HEK293T (cell line): ENCODE data around the gene ING3.

ENCODE experiments used
- CTCF ChIA-PET: fragments of 350-600 bp; formaldehyde crosslinking; extraction: SDS; loops from one replicate; lab custom pipeline; 2021; ENCODE audit warnings: antibody characterized with exemption, inconsistent platforms; lab: Yijun Ruan, JAX
- POLR2A ChIA-PET: fragments of 350-600 bp; formaldehyde crosslinking; extraction: SDS; loops from one replicate; lab custom pipeline; 2020; ENCODE audit warnings: antibody characterized with exemption, inconsistent platforms; lab: Yijun Ruan, JAX
- DNase-seq: peaks from one replicate; pipeline ENCODE4 v3.0.0; 2012; ENCODE audit warnings: mixed read lengths; ENCODE audit errors: extremely low spot score
- ARNT ChIP-seq: fragments of 450-650 bp; IDR thresholded peaks from 2 replicates; pipeline ENCODE4 v1.6.1; 2017; ENCODE audit warnings: mild to moderate bottlenecking
- BHLHE40 ChIP-seq: fragments of 450-650 bp; IDR thresholded peaks from 2 replicates; pipeline ENCODE4 v1.6.1; 2016; ENCODE audit warnings: mild to moderate bottlenecking, moderate library complexity, borderline replicate concordance
- CTBP1 ChIP-seq: fragments of 450-650 bp; IDR thresholded peaks from 2 replicates; pipeline ENCODE4 v1.6.1; 2016; ENCODE audit warnings: borderline replicate concordance
- ELF4 ChIP-seq: fragments of 450-650 bp; IDR thresholded peaks from 2 replicates; pipeline ENCODE4 v1.6.1; 2017; ENCODE audit warnings: antibody characterized with exemption
- FOXA1 ChIP-seq: fragments of 450-650 bp; IDR thresholded peaks from 2 replicates; pipeline ENCODE4 v1.6.1; 2016; ENCODE audit warnings: mild to moderate bottlenecking
- FOXK2 ChIP-seq: fragments of 450-650 bp; IDR thresholded peaks from 2 replicates; pipeline ENCODE4 v1.6.1; 2016; ENCODE audit warnings: mild to moderate bottlenecking
- FOXM1 ChIP-seq: fragments of 450-650 bp; IDR thresholded peaks from 2 replicates; pipeline ENCODE4 v1.6.1; 2017; ENCODE audit warnings: mild to moderate bottlenecking, borderline replicate concordance
- HDGF ChIP-seq: fragments of 450-650 bp; IDR thresholded peaks from 2 replicates; pipeline ENCODE4 v1.6.1; 2017; ENCODE audit warnings: antibody characterized with exemption, borderline replicate concordance
- L3MBTL2 ChIP-seq: fragments of 450-650 bp; conservative IDR thresholded peaks from 2 replicates; pipeline ENCODE4 v1.6.1; 2016; ENCODE audit warnings: mild to moderate bottlenecking
- LEF1 ChIP-seq: fragments of 450-650 bp; IDR thresholded peaks from 2 replicates; pipeline ENCODE4 v1.6.1; 2017; ENCODE audit warnings: mild to moderate bottlenecking, borderline replicate concordance
- NFRKB ChIP-seq: fragments of 450-650 bp; IDR thresholded peaks from 2 replicates; pipeline ENCODE4 v1.6.1; 2016; ENCODE audit warnings: mild to moderate bottlenecking, moderate library complexity
- SP1 ChIP-seq: fragments of 450-650 bp; IDR thresholded peaks from 2 replicates; pipeline ENCODE4 v1.6.1; 2017
- SUZ12 ChIP-seq: fragments of 450-650 bp; IDR thresholded peaks from 2 replicates; pipeline ENCODE4 v1.6.1; 2016; ENCODE audit warnings: mild to moderate bottlenecking
- TARDBP ChIP-seq: fragments of 450-650 bp; IDR thresholded peaks from 2 replicates; pipeline ENCODE4 v1.6.1; 2016
- ZNF384 ChIP-seq: fragments of 450-650 bp; IDR thresholded peaks from 2 replicates; pipeline ENCODE4 v1.6.1; 2016
- TF ChIP-seq, protein P1 (sequence below): fragments of 450-650 bp; IDR thresholded peaks from 2 replicates; pipeline ENCODE4 v1.6.1; 2016

The ING3 gene

DNA sequence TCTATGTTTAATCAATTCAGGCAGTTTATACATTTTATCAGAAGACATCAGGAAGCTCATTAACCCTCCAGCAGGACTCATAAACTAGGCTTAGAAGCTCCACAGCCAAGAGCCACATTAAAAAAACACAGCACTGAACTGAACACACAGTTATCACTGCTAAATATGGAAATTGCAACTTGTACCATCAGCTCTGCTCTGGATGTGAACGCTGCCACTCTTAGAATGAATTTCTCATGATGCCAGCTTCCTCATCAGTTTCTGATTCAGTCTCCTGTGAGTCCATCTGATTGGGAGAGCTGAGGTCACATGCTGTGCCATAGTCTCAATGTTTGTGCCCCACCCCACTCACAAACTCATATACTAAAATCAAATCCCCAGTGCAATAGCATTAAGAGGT is 17.1 kb upstream of the ING3 start:
- TF ChIP-seq HDGF (no peak), TARDBP (no peak), SUZ12 (no peak), BHLHE40 (no peak), L3MBTL2 (no peak), FOXA1 (no peak), ARNT (no peak), ELF4 (no peak), LEF1 (no peak), FOXK2 (no peak), SP1 (no peak), FOXM1 (no peak), NFRKB (no peak), CTBP1 (no peak), ZNF384 (no peak)
- TF ChIP-seq, protein P1, sequence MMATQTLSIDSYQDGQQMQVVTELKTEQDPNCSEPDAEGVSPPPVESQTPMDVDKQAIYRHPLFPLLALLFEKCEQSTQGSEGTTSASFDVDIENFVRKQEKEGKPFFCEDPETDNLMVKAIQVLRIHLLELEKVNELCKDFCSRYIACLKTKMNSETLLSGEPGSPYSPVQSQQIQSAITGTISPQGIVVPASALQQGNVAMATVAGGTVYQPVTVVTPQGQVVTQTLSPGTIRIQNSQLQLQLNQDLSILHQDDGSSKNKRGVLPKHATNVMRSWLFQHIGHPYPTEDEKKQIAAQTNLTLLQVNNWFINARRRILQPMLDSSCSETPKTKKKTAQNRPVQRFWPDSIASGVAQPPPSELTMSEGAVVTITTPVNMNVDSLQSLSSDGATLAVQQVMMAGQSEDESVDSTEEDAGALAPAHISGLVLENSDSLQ, result no peak
- ChIA-PET CTCF (no interaction called here), POLR2A (no interaction called here)
- DNase-seq, result no peak

DNA sequence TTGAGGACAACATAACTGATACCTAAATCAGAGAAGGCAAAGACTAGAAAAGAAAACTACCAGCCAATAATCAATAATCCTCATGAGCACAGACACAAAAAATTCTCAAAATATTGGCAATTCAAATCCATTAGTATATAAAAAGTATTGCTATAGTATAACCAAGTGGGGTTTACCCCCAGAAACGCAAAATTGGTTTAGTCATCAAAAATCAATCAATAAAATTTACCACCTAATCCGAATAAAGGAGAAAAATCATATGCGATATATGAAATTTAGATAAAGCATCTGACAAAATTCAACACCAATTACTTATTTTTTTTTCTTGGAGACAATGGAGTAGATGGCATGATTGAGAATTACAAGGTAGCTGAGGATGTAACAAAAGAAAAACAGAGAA is 11.2 kb upstream of the ING3 start:
- DNase-seq, result no peak
- ChIA-PET POLR2A (no interaction called here), CTCF (no interaction called here)

DNA sequence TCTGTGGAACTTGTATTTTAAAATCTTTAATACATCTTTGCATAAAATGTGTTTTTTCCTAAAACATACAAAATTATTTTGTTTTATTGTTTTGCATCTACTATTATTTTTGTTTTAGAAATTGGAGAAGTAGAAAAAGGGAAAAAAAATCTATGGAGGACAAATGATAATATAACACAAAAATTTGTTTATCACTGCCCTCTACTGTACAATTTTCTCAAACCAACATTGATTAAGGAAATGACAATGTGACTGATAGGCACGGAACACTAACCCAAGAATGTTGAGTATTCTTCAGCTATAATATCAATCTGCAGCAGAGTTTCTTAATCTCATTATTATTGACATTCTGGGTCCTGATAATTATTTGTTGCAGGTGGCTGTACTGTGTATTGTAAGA is 9.5 kb upstream of the ING3 start:
- TF ChIP-seq, protein P1, result no peak
- TF ChIP-seq TARDBP (no peak), ARNT (no peak), LEF1 (no peak), FOXK2 (no peak), SUZ12 (no peak), FOXM1 (no peak), NFRKB (no peak), L3MBTL2 (no peak), HDGF (no peak), ELF4 (no peak), BHLHE40 (no peak), ZNF384 (no peak), CTBP1 (no peak), FOXA1 (no peak), SP1 (no peak)
- ChIA-PET CTCF (interaction anchor here (1.3 kb wide), 1 partner anchor 116 kb away, joined by 3 read pairs; no protein-coding TSS in a partner anchor), POLR2A (no interaction called here)
- DNase-seq, result no peak

More for the DNA sequence above, 11.2 kb upstream of the ING3 start:
- no peak for TF ChIP-seq L3MBTL2

DNA sequence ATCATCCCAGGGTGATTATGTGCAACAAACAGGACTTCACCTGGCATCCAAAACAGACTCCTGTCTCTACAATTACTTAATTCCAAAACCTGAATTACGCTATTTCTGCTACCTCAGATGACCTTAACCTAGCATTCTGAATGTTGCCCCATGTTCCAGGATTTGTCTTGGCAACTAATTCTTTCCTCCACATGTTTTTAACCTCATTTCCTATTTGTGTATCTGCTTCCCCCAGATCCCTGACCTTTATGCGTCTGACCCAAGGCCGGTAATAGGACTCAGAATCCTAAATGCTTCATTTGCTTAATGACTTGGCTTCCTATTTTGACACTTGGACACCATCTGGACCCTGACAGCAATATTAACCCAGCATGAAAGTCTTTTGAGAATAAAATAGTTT is 8.7 kb upstream of the ING3 start:
- POLR2A ChIA-PET, result no interaction called here
- no peak for DNase-seq
- CTCF ChIA-PET, result interaction anchor here (1.3 kb wide), 1 partner anchor 116 kb away, joined by 3 read pairs; no protein-coding TSS in a partner anchor
- TF ChIP-seq BHLHE40, result no peak
- TF ChIP-seq ELF4, result no peak
- no peak for TF ChIP-seq ZNF384
- TF ChIP-seq NFRKB, result no peak
- no peak for TF ChIP-seq CTBP1
- no peak for TF ChIP-seq FOXA1
- no peak for TF ChIP-seq FOXM1
- TF ChIP-seq, protein P1, result no peak
- no peak for TF ChIP-seq HDGF
- TF ChIP-seq SP1, result no peak
- no peak for TF ChIP-seq SUZ12
- TF ChIP-seq L3MBTL2, result no peak
- no peak for TF ChIP-seq FOXK2
- no peak for TF ChIP-seq LEF1
- TF ChIP-seq TARDBP, result no peak
- no peak for TF ChIP-seq ARNT

DNA sequence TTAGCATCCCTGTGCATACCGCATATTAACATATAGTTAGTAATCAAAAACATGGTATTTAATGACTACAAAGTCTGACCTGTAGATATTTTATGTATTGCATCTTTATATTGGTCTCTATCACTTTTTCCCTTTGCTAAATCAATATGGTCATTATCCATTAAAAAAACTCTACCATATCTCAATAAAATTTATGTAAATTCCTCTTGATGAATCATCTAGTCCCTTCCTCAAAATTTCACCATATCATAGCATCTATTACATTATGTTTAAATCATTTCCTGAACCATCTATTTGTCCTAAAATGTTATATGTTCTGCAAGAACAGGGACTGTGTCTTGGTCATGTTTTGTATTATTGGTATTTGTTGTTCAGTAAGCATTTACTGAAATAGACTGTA is 7.7 kb upstream of the ING3 start:
- CTCF ChIA-PET, result no interaction called here

DNA sequence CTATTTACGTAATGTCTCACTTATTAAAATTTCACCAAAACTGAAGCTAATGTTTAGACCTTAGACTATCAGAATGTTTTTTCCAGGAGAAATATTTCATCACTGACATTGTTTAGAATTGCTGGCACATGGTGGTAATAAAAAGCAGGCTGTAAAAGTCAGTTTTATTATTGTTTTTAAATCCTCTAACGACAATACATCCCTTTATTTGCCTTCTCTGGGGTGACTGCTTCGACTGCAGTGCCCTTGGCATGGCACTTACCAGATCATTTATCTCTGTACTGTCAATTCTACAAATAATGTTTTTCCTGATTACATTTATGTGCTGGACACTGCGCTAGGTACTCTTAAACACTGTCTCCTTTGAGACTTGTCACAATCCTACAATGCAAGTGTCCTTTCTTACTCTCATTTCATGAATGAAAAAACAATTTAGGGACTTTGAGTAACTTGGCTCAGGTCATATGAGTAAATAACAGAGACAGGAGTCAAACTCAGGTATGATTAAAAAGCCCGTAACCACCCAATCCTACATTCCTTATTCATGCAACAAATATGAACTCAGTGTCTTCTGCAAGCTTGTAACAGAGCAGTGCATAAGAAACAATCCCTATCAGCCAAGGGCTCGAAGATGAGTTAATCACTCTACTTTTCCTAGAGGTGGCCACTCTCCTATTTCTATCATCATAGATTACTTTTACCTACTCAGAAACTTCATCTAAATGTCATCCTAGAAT is 5.6 kb upstream of the ING3 start:
- TF ChIP-seq SP1, result no peak
- TF ChIP-seq TARDBP, result no peak
- TF ChIP-seq FOXM1, result no peak
- TF ChIP-seq, protein P1, result peak; percentile 92
- no peak for TF ChIP-seq ELF4
- no peak for TF ChIP-seq HDGF
- TF ChIP-seq FOXK2, result no peak
- TF ChIP-seq NFRKB, result no peak
- no peak; the same call in 1 of the 2 replicates for TF ChIP-seq L3MBTL2
- peak; percentile 33; the same call in 1 of the 2 replicates for TF ChIP-seq BHLHE40
- peak; percentile 80 for TF ChIP-seq ARNT
- no peak for TF ChIP-seq LEF1
- peak; percentile 94 for TF ChIP-seq CTBP1
- no peak; the same call in 1 of the 2 replicates for TF ChIP-seq ZNF384
- TF ChIP-seq FOXA1, result no peak
- POLR2A ChIA-PET, result no interaction called here
- CTCF ChIA-PET, result no interaction called here
- no peak for DNase-seq

More for the DNA sequence above, 7.7 kb upstream of the ING3 start:
- POLR2A ChIA-PET, result no interaction called here
- no peak for DNase-seq
- no peak for TF ChIP-seq TARDBP
